GM19240 (cell line): ENCODE measurements around the gene LEPROT.

Experiments
- DNase-seq: peaks from one replicate; pipeline ENCODE4 v3.0.0; 2011; ENCODE audit warnings: low spot score; ENCODE audit not compliant: insufficient read length

LEPROT gene

DNA sequence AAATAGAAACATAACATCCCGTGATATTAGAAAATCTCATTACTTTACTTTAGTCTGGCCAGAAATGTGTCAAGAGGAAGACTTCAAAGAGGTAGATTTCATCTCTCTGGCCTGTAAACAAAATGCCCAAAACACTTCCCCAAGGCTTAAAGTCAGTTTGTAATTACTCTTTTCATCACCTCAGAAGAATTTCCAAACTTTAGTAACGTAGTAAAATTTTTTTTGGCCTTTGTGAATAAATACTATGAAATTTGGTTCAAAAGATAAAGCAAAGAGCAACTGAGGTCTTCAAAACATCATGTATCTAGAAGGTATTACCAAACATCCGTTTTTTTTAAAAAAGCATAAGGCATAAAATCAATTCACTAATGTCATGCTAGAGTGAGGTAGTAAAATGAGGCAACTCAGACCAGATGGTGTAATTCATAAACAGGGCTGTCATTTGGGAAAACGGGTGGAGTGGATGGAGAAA, 51.4 kb downstream of the LEPROT start:
- no peak for DNase-seq

DNA sequence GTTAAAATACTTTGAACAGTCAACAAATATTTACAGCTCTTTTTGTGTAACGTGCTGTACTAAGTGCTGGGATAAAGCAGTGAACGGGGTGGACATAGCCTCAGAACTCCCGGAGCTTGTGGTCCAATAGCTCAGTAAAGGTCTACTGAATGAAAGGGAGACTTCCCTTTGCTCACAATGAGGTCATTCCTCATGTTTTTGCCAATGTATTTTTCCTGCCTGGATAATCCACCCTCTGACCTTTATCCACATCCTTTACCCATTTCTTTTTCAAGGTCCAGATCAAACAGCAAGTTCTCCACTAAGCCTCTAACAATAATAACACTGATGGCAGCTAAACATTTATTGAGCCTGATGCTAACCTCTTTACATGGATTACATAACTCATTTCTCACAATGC, 55.9 kb downstream of the LEPROT start:
- DNase-seq, result no peak

DNA sequence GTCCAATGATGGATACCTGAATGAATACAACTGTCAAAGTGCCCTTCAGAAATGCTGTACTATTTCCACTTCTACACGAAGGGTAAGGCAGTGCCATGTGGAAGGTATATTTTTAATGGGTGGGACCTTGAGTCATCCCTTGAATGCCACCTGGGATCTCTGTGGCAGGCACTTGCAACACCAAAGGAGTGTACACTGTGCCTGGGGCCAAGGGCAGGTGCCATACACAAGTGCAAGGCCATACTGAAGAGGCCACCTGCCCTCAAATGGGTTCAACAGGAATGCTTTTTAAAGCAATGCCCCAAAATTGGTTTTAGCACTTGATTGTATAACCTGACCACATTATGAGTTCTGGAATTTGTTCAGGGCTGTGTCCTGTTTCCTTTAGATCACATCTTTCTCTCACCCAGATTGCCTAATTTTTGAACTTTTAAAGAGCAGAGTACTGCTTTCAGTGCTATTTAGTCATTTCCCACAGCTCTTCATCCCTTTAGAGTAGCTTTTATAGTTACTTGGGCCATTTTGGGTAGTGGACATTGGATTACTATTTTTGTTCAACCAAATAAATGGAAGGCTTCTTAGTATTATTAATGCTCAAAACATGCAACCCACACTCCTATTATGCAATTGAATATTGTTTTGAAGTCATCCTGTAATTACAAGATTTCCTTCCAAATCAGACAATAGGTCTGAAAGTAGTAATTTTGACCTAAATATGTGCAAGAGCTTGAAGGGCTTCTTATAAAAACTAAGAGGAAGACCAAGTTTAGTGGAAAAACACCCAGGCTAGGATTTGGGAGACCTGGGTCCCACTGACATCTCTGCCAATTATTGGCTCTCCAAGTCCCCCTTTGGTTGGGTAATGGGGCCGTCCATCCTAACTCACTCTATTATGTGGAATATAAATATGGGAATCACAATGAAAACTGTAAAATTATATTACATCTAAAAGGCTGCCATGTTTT, 57.2 kb downstream of the LEPROT start:
- DNase-seq, result no peak

DNA sequence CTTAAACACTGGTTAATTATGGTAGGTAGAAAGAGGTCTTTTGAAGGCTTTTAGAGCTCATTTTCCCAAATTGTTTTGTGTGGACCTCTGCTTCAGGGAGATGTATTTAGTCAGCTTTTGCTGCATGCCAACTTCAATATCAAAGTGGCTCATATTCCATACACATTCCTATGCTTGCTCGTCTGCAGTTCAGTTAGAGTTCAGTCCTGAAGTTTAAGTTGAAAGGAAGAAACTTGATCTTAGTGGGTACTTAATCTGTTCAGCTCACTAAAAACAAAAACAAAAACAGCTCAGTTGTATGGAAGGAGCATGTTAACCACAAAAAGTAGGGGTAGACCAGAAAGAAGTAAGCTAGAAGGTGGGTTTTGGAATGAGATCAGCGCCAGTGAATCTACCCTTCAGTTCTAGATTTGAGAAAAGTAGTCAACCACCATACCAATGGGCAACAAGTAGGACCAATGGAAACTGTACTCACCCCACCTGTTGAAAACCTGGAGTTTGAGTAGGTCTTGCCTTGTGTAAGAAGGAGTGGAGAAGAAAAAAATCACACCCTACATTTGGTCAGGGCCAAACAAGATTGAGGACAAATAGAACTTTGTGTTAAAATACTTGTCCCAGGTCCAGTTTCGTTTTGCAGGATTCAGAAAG, 58.0 kb downstream of the LEPROT start:
- no peak for DNase-seq

DNA sequence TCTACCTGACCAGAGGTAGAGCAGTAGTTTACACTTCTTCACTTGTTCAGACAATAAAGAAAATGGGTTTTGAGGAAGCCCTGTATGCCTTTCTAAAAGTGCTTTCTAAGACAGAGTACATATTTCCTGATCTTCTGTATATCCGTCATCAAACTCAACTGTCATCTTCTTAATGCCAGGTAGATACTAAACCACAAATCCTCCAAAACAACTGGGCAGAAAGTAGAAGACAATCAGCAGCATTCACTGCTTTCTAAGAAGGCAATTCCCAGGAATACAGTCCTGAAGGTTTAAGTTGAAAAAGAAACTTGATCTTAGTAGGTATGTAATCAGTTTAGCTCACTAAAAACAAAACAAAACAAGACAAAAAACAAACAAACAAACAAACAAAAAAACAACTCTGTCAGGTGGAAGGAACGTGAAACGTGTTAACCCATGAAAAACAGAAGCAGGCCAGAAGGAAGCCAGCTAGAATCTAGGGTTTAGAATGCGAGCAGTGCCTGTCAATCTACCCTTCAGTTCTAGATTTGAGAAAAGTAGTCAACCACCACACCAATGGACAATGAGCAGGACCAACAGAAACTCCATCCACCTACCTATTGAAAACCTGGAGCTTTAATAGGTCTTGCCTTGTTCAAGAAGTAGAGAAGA, 59.2 kb downstream of the LEPROT start:
- no peak for DNase-seq

DNA sequence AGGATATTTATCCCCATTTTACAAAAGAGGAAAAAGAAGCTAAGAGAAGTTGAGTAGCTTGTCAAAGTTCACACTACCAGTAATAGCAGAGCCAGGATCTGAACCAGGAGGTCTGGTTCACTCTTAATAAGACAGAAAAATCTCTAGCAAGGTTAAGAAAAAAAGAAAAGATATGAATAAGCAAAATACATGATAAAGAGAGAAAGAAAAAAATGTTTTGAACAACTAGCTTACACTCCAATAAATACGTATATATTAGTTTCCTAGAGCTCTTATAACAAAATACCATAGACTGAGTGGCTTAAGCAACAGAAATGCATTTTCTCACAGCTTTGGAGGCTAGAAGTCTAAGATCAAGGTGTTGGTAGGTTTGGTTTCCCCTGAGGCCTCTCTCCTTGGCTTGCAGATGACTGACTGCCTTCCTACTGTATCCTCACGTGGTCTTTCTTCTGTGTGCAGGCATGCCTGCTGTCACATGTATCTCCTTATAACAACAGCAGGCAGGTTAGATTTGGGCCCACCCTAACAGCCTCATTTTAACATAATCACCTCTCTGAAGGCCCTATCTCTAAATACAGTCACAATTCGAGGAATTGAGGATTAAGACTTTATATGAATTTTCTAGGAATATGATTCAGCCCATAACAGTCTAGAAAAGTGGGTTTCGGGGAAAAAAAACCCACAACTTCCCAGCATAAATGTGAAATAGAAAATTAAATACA, 60.4 kb downstream of the LEPROT start:
- DNase-seq, result no peak

DNA sequence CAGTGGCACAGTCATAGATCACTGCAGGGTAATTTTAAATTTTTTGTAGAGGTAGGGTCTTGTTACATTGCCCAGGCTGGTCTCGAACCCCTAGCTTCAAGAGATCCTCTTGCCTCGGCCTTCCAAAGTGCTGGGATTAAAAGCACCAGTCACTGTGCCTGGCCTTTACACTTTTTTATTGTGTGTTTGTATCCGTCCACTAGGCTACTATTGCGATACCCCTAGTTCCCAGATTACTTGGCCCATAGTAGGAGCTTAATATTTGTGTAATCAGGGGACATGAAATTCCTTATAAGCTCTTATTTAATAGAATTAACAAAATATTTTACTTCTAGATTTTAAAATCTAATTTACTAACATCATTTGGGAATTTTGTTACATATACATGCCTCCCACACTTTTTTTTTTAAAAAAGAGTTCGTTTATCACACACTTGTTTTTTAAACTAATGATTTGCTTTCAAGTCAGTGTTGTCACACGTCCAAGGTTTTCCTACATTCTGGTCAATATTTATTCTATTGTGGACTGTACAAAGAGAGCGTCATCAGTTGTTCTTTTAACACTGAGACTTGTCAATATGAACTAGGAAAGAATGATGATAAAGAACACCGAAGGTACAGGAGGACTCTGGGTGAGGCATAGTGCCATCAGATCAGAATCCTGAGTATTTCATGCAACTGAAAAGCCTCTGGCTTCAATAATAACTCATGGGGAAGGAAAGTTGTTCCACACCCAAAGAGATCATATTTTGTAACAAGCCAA, 63.7 kb downstream of the LEPROT start:
- no peak for DNase-seq
